ENCODE data around the gene PPARD.
A peak's percentile ranks its signal among the peaks of the same experiment; 100 is the strongest.

DNA sequence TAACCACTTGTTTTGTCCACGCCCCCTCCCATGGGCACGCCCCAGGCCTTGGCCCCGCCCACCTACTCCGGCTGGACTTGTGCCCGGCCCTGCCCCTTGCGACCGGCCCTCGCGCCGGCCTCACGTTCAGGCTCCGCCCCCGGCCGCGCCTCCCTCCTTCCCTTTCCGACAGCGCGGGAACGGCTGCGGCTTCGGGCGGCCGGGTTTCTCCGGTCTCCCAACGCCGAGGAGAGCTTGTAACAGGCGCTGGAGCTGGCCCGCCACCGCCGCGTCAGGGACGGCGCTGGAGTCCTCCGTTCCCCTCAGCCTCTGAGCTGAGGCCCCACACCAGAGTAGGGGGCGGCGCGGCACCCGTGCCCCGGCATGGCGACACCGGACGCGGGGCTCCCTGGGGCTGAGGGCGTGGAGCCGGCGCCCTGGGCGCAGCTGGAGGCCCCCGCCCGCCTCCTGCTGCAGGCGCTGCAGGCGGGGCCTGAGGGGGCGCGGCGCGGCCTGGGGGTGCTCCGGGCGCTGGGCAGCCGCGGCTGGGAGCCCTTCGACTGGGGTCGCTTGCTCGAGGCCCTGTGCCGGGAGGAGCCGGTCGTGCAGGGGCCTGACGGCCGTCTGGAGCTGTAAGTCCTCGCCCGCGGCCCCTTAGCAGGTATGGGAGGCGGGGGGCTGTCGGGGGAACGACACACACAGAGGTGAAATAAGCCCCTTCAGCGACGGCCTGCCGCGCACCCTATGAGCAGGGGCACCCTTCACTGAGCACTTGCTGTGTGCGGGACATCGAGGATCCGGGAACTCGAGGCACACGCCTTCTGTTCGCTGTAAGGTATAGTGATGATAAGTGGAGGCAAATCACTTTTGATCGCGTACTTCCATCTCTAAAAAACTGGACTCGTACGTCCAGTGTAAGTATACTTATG is 110.1 kb downstream of the PPARD start, which contains the start of gene FANCE:
- TF ChIP-seq CTCF (IDR thresholded peaks at IDR 0.05; ENCODE audit: insufficient read depth, low read length) (no peak), GABPA (IDR thresholded peaks at IDR 0.05; ENCODE audit: low read depth) (no peak), POLR2AphosphoS5 (IDR thresholded peaks at IDR 0.05; ENCODE audit: low read depth) (0 out of 2 replicates have a peak, but pooled peaks have one; percentile 45)

All from HL-60 (cell line).